Testis (tissue), 3 donors: ENCODE results near the gene COX19. TPM values are rescaled to one million over a fixed set of nuclear protein-coding genes. Genes with fewer than 3 reads are reported as not detected.

ENCODE experiments used
- DNase-seq: peaks from one replicate; pipeline ENCODE4 v3.0.0-alpha.2; 2019
- H3K27ac ChIP-seq, 2 donors: fragments of 200-600 bp; sonication (generic); one replicate each; pipeline ENCODE4 v1.5.1; 2019
- H3K27me3 ChIP-seq: fragments of 200-600 bp; sonication (generic); one replicate; pipeline ENCODE4 v1.5.1; 2019
- H3K36me3 ChIP-seq: fragments of 200-600 bp; sonication (generic); one replicate; pipeline ENCODE4 v1.5.1; 2017; ENCODE audit warnings: low read depth; ENCODE audit errors: missing control alignments
- H3K4me1 ChIP-seq: fragments of 200-600 bp; sonication (generic); one replicate; pipeline ENCODE4 v1.5.1; 2019
- H3K4me3 ChIP-seq, 2 donors: fragments of 200-600 bp; sonication (generic); one replicate each; pipeline ENCODE4 v1.5.1; 2017 to 2019
- H3K9me3 ChIP-seq: fragments of 200-600 bp; sonication (generic); one replicate; pipeline ENCODE4 v1.5.1; 2017
- POLR2A ChIP-seq: fragments of 450-650 bp; IDR thresholded peaks from one replicate; pipeline ENCODE4 v1.6.1; 2017; ENCODE audit warnings: antibody characterized with exemption, mild to moderate bottlenecking, moderate library complexity
- WGBS, 2 donors: methylation state at CpG; one replicate each; pipeline ENCODE4 v1.1.5; 2018; 5-methylcytosine and 5-hydroxymethylcytosine counted together
- intact Hi-C: fragments of 100-400 bp; cut with DNase I; formaldehyde crosslinking; loops from one replicate; pipeline ENCODE4 v1.15.1; 2023; ENCODE audit warnings: low total_unique reads
- microRNA counts, 2 donors: library from miRNA; unstranded; fragments of <30 nt; microRNA quantifications; one replicate each; lab custom pipeline; 2016
- microRNA-seq, 2 donors: library from miRNA; unstranded; fragments of <30 nt; microRNA quantifications; one replicate each; pipeline ENCODE4, GENCODE V29; 2016; ENCODE audit warnings: borderline number of aligned reads in 2 of 2, borderline replicate concordance in 1 of 2
- polyA plus RNA-seq: library from polyadenylated mRNA; stranded (reverse); fragments of 350-450 nt; fragmentation: Illumina TruSeq; extraction: RNeasy Lipid Tissue Mini Kit (QIAGEN cat#74804); gene quantifications from one replicate; pipeline ENCODE4 v1.2.3, GENCODE V29; 2014; ENCODE audit warnings: low read depth, low replicate concordance; ENCODE audit not compliant: insufficient read depth
- small RNA-seq, 2 donors: library from RNA; depleted of rRNA; stranded (forward); fragments of <200 nt; gene quantifications; one replicate each; pipeline ENCODE3, GENCODE V24; 2016
- total RNA-seq, 2 donors: library from RNA; depleted of rRNA; stranded (reverse); fragments of >200 nt; gene quantifications; one replicate each; pipeline ENCODE4 v1.2.3, GENCODE V29; 2016
- TF ChIP-seq, protein P1 (sequence below), 3 experiments: fragments of 450-650 bp in 2 of 3; fragments of 200-600 bp in 1 of 3; sonication (generic) in 1 of 3; IDR thresholded peaks; one replicate each; pipeline ENCODE4 v1.5.1; 2016 to 2019; ENCODE audit warnings: antibody characterized with exemption in 3 of 3, mild to moderate bottlenecking in 2 of 3, moderate library complexity in 1 of 3

The COX19 gene
- total and polyA plus RNA-seq, 3 donors from 2014 or later, result 8.8 to 23.5 (median 21.6) TPM

DNA sequence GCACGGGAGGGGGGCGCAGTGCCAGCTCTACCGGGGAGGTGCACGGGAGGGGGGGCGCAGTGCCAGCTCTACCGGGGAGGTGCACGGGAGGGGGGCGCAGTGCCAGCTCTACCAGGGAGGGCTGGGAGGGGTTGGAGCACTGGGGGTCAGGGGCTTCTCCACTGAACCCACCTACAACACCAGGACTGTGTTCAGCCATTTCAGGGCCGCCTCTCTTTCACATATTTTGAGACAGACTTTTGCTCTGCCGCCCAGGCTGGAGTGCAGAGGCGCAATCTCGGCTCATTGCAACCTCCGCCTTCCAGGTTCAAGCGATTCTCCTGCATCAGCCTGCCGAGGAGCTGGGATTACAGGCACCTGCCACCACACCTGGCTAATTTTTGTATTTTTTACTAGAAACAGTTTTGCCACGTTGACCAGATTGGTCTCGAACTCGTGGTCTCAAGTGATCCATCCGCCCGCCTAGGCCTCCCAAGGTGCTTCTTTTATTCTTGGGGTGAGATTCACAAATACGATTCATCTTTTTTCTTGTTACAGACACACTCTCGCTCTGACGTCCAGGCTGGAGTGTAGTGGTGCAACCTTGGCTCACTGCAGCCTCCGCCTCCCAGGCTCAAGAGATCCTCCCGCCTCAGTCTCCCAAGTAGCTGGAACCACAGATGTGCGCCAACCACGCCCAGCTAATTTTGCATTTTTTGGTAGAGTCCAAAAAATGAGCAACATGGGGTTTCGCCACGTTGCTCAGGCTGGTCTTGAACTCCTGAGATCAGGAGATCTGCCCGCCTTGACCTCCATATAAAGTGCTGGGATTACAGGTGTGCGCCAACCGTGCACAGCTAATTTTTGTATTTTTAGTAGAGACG is 57.9 kb downstream of the COX19 start:
- H3K9me3 ChIP-seq, result no peaks in the 10 kb centered on the region
- no peak for DNase-seq
- TF ChIP-seq POLR2A, result no peak
- TF ChIP-seq, protein P1, sequence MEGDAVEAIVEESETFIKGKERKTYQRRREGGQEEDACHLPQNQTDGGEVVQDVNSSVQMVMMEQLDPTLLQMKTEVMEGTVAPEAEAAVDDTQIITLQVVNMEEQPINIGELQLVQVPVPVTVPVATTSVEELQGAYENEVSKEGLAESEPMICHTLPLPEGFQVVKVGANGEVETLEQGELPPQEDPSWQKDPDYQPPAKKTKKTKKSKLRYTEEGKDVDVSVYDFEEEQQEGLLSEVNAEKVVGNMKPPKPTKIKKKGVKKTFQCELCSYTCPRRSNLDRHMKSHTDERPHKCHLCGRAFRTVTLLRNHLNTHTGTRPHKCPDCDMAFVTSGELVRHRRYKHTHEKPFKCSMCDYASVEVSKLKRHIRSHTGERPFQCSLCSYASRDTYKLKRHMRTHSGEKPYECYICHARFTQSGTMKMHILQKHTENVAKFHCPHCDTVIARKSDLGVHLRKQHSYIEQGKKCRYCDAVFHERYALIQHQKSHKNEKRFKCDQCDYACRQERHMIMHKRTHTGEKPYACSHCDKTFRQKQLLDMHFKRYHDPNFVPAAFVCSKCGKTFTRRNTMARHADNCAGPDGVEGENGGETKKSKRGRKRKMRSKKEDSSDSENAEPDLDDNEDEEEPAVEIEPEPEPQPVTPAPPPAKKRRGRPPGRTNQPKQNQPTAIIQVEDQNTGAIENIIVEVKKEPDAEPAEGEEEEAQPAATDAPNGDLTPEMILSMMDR (IDR thresholded peaks at IDR 0.05), result no peak
- H3K27ac ChIP-seq, result no peak overlapping the region
- peaks cover 3% of the 10 kb centered on the region for H3K4me1 ChIP-seq
- 90 to 95% methylated on average over 21 to 30 of the region's 33 CpGs for WGBS, 2 donors
- no peaks in the 10 kb centered on the region for H3K27me3 ChIP-seq
- H3K4me3 ChIP-seq, result no peak overlapping the region
- intact Hi-C loops, result no loop called here
- H3K36me3 ChIP-seq, result no peaks in the 10 kb centered on the region

DNA sequence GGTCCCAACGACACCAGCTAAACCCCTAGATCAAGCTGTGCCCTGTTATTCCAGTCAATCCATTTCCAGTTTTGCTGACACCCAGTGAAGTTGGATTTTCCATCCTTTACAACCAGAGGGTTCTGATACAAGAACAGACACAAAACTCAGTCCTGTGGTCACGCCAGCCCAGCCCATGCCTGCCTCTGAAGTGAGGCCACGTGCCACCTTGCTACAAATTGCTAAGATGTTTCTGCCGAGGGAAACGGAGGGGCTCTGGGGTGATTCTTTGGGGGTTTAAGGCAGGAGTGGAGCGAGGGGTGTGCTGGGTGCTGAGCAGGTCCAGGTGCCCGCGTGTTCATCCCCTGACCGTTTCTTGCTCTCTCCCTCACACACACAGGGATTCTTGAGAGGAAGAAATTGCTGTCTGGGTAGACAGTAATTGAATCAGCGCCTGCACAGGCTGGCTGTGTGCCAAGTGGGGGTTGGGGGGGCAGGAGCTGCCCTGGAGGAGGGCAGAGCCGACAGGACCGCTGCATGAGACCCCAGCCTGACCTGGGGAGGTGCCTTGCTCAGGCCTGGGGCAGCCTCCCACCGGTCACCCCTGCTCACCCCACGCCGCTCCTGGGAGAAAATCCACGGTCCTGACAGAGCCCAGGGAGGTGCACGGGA is 58.9 kb downstream of the COX19 start:
- Histone ChIP-seq H3K27me3 (no peaks in the 10 kb centered on the region), H3K27ac (no peak overlapping the region), H3K9me3 (no peaks in the 10 kb centered on the region), H3K4me1 (peaks cover 3% of the 10 kb centered on the region), H3K4me3 (no peak overlapping the region), H3K36me3 (no peaks in the 10 kb centered on the region)
- intact Hi-C loops, result no loop called here
- no peak for TF ChIP-seq POLR2A
- TF ChIP-seq, protein P1 (IDR thresholded peaks at IDR 0.05), result no peak
- WGBS, 2 donors, result 28 to 47% methylated on average over 10 to 17 of the region's 17 CpGs
- no peak for DNase-seq

MicroRNAs encoded within 50 kb of the gene (microRNA counts, 767-probe panel; counts per million panel counts)
- microRNA hsa-miR-339-3p (lab: Ali Mortazavi, UCI) (0 to 152 counts per million in 2 donors), microRNA hsa-miR-339-5p (lab: Ali Mortazavi, UCI) (0 to 152 counts per million in 2 donors)

Small RNA genes lying within 50 kb of the gene (microRNA-seq; reads per million reads assigned to microRNA genes)
- 1,148 to 1,193 reads per million in 2 donors for gene MIR339

Small RNA genes lying within 50 kb of the gene (small RNA-seq; reads per million reads assigned to genes)
- 2.6 to 4.9 reads per million in 2 donors for gene MIR339

Other genes starting within 250 kb of the COX19 start
- gene DNAAF5, start 248.8 kb downstream of the COX19 start, total RNA-seq, result 10 to 100 TPM; 52.6 to 67.0 TPM
- gene DNAAF5, start 248.8 kb downstream of the COX19 start, polyA plus RNA-seq, result 21.1 TPM
- 10 to 100 TPM; 31.3 to 35.7 TPM for gene PRKAR1B, start 248.3 kb downstream of the COX19 start, total RNA-seq
- gene PRKAR1B, start 248.3 kb downstream of the COX19 start, polyA plus RNA-seq, result 27.8 TPM
- 100 to 1,000 TPM; 167 to 213 TPM for gene SUN1, start 143.1 kb downstream of the COX19 start, total RNA-seq
- gene SUN1, start 143.1 kb downstream of the COX19 start, polyA plus RNA-seq, result 173 TPM
- 100 to 1,000 TPM; 128 to 141 TPM for gene GET4, start 99.0 kb downstream of the COX19 start, total RNA-seq
- 89.0 TPM for gene GET4, start 99.0 kb downstream of the COX19 start, polyA plus RNA-seq
- gene ADAP1, start 20.9 kb downstream of the COX19 start, total RNA-seq, result 10 to 100 TPM in 1 of 2 donors, 1 to 10 TPM in 1; 6.1 to 10.9 TPM
- 2.4 TPM for gene ADAP1, start 20.9 kb downstream of the COX19 start, polyA plus RNA-seq
- 1 to 10 TPM in 1 of 2 donors, under 1 TPM in 1; 0.71 to 1.2 TPM for gene CYP2W1, start 7.6 kb upstream of the COX19 start, total RNA-seq
- 0.61 TPM for gene CYP2W1, start 7.6 kb upstream of the COX19 start, polyA plus RNA-seq
- 10 to 100 TPM; 14.2 to 14.4 TPM for gene GPR146, start 69.0 kb upstream of the COX19 start, total RNA-seq
- gene GPR146, start 69.0 kb upstream of the COX19 start, polyA plus RNA-seq, result 5.3 TPM
- gene GPER1, start 112.6 kb upstream of the COX19 start, total RNA-seq, result 1 to 10 TPM; 3.2 to 3.4 TPM
- gene GPER1, start 112.6 kb upstream of the COX19 start, polyA plus RNA-seq, result 3.5 TPM
- gene ZFAND2A, start 184.6 kb upstream of the COX19 start, total RNA-seq, result 10 to 100 TPM; 32.9 to 37.8 TPM
- gene ZFAND2A, start 184.6 kb upstream of the COX19 start, polyA plus RNA-seq, result 61.4 TPM